HG02610 (cell line): ENCODE data around the gene CHRM5.
A peak's percentile ranks its signal among the peaks of the same experiment; 100 is the strongest.

Experiments used
- ATAC-seq: cut with Tn5 transposase; IDR thresholded peaks from one replicate; pipeline ENCODE4 v1.9.1; 2021; ENCODE audit warnings: mild to moderate bottlenecking, moderate library complexity; ENCODE audit not compliant: unreplicated experiment

CHRM5 gene

DNA sequence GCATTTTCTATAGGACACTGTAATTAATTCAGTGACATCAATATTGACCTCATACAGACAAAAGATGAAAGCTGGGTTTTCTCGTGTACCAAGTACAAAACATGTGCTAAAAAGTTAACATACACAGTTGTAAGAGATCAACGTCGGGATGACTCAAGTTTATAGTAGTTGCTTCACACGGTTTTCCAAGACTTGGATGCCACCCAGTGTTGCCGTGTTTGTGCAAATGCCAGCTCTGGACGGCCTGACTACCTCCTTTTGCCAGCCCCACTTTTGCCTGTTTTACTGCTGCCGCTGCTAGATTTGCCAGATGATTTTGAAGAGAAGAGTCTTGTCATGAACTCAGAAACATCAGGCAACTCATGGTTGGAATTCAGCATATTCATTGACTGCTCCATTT is 115.8 kb downstream of the CHRM5 start:
- ATAC-seq = no peak

DNA sequence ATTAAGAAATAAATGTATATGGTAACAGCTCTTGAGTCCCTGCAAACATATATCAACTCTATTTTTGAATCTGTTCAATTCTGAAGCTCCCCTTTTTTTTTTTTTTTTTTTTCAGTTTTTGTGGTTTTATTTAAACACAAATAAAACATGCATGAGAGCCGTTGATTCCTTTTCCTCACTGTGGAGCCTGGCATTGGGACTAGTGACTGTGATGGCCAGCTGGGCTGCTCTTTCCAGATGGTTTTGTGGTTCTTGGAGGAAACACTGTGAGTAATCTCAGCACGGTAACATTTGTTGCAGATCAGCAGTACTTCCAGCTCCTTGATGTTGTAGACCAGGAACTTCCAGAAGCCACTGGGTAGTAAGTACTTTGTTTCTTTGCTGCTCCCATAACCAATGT is 117.4 kb downstream of the CHRM5 start:
- ATAC-seq = no peak

DNA sequence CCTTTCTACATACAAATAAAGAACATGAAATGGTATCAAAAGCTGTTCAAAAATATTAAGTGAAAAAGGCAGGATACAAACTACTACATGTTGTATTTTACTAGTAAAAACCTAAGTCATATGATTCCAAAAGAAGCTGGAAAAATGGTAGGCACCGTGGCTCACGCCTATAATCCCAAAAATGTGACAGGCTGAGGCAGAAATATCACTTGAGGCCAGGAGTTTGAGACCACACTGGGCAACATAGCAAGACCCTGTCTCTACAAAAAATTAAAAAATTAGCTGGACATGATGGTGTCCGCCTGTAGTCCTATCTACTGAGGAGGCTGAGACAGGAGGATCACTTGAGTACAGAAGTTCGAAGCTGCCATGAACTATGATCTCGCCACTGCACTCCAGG is 131.6 kb downstream of the CHRM5 start:
- no peak for ATAC-seq

DNA sequence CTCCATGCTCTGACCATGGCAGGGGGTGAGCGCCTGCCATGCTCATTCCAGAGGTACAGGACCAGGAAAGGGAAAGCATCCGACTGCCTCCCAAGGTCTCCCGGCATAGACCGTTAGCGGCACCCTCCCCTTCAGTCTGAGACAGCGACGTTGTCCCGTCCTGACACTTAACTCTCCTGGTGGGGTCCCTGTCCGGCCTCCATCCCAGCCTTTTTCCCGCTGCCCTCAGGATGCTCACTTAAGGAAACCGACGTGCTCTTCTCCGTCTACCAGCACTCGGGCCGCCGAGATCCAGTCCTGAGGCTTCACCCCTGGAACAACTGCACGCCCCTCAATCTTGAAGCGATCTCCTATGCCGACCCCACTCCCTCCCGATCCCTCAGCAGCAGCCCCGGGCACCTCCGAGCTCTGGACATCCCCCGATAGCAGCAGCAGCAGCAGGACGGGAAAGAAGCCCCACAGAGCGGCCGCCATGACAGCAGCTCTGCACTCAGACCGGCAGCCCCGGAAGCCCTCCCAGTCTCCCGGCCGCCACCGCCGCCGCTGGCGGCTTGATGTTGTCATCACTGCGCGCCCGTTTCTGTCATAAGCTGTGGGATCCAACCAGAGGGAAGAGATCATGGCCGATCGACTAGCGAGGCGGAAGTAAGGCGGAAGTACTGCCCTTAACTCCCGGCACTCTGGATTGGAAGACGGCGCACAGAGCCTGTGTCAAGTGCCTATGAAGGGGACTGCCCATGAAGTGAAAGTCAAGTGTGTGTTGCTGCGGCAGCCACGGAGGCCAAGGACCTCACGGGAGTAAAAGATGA is 133.3 kb downstream of the CHRM5 start, which contains the start of the genes EMC7 and PGBD4:
Gene EMC7 (minus strand): TSS at position 497 of the 809 bp plus-strand sequence. CDS start 23 bp downstream, at position 474.
Gene PGBD4 (plus strand): TSS at position 718 of the 809 bp plus-strand sequence. CDS start 449 bp downstream, outside the sequence.
- peak; percentile 98 for ATAC-seq

GRCh38 chr15:34102175-34102925 is 134.1 kb downstream of the CHRM5 start:
- ATAC-seq = peak; percentile 17

DNA sequence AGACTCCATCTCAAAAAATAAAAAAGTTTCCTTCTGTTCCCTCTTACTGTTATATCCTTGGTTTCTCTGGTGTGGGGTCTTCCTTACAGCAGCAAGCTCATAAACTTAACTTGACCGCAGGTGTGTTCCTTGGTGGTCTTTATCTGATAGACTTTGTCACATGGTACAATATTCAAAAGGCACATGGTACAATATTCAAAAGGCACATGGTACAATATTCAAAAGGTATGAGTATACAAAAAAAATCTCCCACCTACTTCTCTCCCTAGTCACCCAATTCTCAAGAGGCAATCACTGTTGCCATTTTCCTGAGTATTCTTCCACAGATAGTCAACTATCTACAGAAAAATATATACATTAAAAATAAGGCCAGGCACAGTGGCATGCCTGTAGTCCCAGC is 138.1 kb downstream of the CHRM5 start:
- no peak for ATAC-seq

DNA sequence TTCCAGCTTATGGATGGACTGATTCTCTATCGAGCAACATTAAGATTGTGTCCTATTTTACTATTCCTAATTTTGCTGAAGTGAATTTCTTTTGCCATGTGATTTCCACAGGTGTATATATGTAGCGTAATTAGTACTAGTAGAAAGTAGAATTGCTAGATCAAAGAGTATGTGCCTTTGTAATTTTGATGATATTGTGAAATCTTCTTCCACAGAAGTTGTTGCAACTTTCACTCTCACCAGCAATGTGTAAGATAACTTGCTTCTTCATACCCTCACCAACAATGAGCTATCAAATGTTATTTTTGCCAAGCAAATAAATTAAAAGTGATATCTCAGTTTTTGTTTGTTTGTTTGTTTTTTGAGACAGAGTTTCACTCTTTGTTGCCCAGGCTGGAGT is 139.0 kb downstream of the CHRM5 start:
- no peak for ATAC-seq

DNA sequence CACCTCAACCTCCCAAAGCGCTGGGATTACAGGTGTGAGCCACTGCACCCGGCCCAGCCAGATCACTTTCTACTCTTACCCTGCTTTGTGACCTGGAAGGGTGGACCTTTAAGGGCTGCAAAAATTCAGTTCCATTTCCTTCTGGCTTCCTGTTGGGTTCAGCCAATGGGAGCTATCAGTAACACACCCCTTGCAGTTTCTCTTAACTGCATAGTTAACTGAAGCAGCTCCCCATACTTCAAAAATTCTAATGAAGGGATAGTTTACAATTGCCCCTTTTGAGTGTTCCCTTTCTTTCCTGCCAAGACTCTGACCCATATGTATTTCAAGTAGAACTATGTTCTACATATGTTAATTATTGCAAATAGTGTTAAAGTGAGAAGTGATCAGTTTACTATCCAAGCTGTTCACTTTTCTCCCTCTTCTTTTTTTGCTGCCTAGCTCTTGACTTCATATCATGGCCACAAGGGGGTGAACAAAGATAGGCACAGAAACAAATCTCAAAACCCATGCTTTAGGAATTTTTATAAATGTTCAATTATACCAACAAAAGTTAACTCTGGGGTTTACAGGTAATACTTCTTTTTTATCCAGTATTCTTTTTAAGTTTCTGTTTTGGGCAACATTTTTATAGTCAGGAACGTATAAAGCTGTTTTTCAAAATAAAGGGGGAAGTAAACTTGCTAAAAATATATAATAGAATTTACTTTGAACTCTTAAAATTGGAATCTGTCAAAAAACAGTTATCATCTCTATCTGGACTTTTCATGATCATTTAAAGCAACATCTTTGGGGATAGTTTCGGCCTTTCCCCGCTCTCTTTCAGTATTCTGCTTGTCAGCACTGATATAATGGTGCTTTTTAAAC is 141.7 kb downstream of the CHRM5 start:
- no peak for ATAC-seq

DNA sequence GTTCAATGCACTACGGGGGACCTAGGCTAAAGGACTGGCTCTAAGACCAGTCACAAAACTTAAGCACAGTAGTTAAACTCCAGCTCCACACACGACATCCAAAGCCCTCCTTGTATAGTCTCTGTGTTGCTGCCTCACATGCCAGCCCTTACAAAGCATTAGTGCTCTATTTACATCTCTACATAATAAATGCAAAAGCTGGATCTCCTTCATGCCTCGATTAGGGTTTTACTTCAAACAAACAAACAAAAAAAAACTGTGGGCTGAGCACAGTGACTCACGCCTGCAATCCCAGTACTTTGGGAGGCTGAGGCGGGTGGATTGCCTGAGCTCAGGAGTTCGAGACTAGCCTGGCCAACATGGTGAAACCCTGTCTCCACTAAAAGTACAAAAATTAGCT is 143.2 kb downstream of the CHRM5 start:
- ATAC-seq = no peak

- ATAC-seq = no peak
These were observed 145.9 kb downstream of the CHRM5 start for GRCh38 chr15:34114215-34114614.

DNA sequence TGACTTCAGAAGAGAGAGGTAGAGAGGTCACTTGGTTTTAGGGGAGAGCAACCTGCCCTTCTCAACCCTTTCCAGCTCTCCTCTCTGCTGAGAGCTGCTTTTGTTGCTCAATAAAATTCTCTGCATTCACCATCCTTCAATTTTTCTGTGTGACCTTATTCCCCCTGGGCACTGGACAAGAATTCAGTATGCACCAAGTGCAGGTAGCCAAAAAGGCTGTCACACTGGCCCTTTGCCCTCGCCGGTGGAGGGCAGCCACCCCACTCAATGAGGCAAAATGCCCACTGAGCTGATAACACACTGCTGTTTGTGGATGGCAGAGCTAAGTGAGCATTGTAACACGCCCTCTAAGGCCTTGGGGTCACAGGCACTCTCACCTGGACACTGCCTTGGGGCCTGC is 146.4 kb downstream of the CHRM5 start:
- no peak for ATAC-seq

- ATAC-seq = no peak
These were observed 148.3 kb downstream of the CHRM5 start for GRCh38 chr15:34116620-34117019.
